Measurements from ENCODE around the gene CNGA4.
"Not testable (repeated sequence)": the region's sequence is repeated elsewhere in the genome, so short reads cannot be mapped to it uniquely, and the experiment has no call there.

Gene CNGA4

GRCh38 chr11:6240139-6240538 lies 1.2 kb downstream of the CNGA4 start:
- Histone ChIP-seq H3K4me3 (ENCODE audit: low read depth in 1 of 5, low read length in 5 of 5) (no peak overlapping the region), H3K27ac (ENCODE audit: low read depth, low read length) (no peak overlapping the region), H3K9me3 (ENCODE audit: control insufficient read depth in 5 of 5, low read length in 5 of 5) (no peaks in the 10 kb centered on the region), H3K4me1 (ENCODE audit: control insufficient read depth in 5 of 5, insufficient read depth in 5 of 5, low read length in 5 of 5) (peaks cover 0 to 7% (median 3%) of the 10 kb centered on the region in 5 donors), H3K27me3 (ENCODE audit: control insufficient read depth in 5 of 5, insufficient read depth in 4 of 5, low read length in 5 of 5) (peaks cover 0 to 3% (median 0%) of the 10 kb centered on the region in 5 donors), H3K36me3 (ENCODE audit: control insufficient read depth in 5 of 5, insufficient read depth in 5 of 5, low read length in 5 of 5) (no peaks in the 10 kb centered on the region), H3K9ac (ENCODE audit: low read length in 5 of 5) (no peak overlapping the region)

- Histone ChIP-seq H3K4me3 (ENCODE audit: low read depth in 1 of 5, low read length in 5 of 5) (no peak overlapping the region), H3K9me3 (ENCODE audit: control insufficient read depth in 5 of 5, low read length in 5 of 5) (no peaks in the 10 kb centered on the region), H3K9ac (ENCODE audit: low read length in 5 of 5) (no peak overlapping the region), H3K4me1 (ENCODE audit: control insufficient read depth in 5 of 5, insufficient read depth in 5 of 5, low read length in 5 of 5) (peaks cover 0 to 4% (median 0%) of the 10 kb centered on the region in 5 donors), H3K36me3 (ENCODE audit: control insufficient read depth in 5 of 5, insufficient read depth in 5 of 5, low read length in 5 of 5) (no peaks in the 10 kb centered on the region), H3K27ac (ENCODE audit: low read depth, low read length) (no peak overlapping the region), H3K27me3 (ENCODE audit: control insufficient read depth in 5 of 5, insufficient read depth in 4 of 5, low read length in 5 of 5) (peaks cover 0 to 3% (median 0%) of the 10 kb centered on the region in 5 donors)
These were observed 1.9 kb downstream of the CNGA4 start for GRCh38 chr11:6240781-6241180.

GRCh38 chr11:6241316-6241715 lies 2.4 kb downstream of the CNGA4 start:
- H3K4me1 ChIP-seq (ENCODE audit: control insufficient read depth in 5 of 5, insufficient read depth in 5 of 5, low read length in 5 of 5) = peaks cover 0 to 4% (median 0%) of the 10 kb centered on the region in 5 donors
- no peak overlapping the region for H3K4me3 ChIP-seq (ENCODE audit: low read depth in 1 of 5, low read length in 5 of 5)
- no peak overlapping the region for H3K27ac ChIP-seq (ENCODE audit: low read depth, low read length)
- no peaks in the 10 kb centered on the region for H3K9me3 ChIP-seq (ENCODE audit: control insufficient read depth in 5 of 5, low read length in 5 of 5)
- no peaks in the 10 kb centered on the region for H3K36me3 ChIP-seq (ENCODE audit: control insufficient read depth in 5 of 5, insufficient read depth in 5 of 5, low read length in 5 of 5)
- no peak overlapping the region for H3K9ac ChIP-seq (ENCODE audit: low read length in 5 of 5)
- peaks cover 0 to 3% (median 0%) of the 10 kb centered on the region in 5 donors for H3K27me3 ChIP-seq (ENCODE audit: control insufficient read depth in 5 of 5, insufficient read depth in 4 of 5, low read length in 5 of 5)

GRCh38 chr11:6245536-6245935 lies 6.6 kb downstream of the CNGA4 start:
- Histone ChIP-seq H3K4me1 (ENCODE audit: control insufficient read depth in 5 of 5, insufficient read depth in 5 of 5, low read length in 5 of 5) (peaks cover 0 to 19% (median 11%) of the 10 kb centered on the region in 5 donors), H3K27ac (ENCODE audit: low read depth, low read length) (no peak overlapping the region), H3K9me3 (ENCODE audit: control insufficient read depth in 5 of 5, low read length in 5 of 5) (no peaks in the 10 kb centered on the region), H3K27me3 (ENCODE audit: control insufficient read depth in 5 of 5, insufficient read depth in 4 of 5, low read length in 5 of 5) (peaks cover 0 to 3% (median 0%) of the 10 kb centered on the region in 5 donors), H3K9ac (ENCODE audit: low read length in 5 of 5) (no peak overlapping the region), H3K4me3 (ENCODE audit: low read depth in 1 of 5, low read length in 5 of 5) (no peak overlapping the region), H3K36me3 (ENCODE audit: control insufficient read depth in 5 of 5, insufficient read depth in 5 of 5, low read length in 5 of 5) (no peaks in the 10 kb centered on the region)

GRCh38 chr11:6248248-6248647 lies 9.4 kb downstream of the CNGA4 start:
- Histone ChIP-seq H3K9me3 (ENCODE audit: control insufficient read depth in 5 of 5, low read length in 5 of 5) (no peaks in the 10 kb centered on the region), H3K27me3 (ENCODE audit: control insufficient read depth in 5 of 5, insufficient read depth in 4 of 5, low read length in 5 of 5) (peaks cover 0 to 3% (median 0%) of the 10 kb centered on the region in 5 donors), H3K4me1 (ENCODE audit: control insufficient read depth in 5 of 5, insufficient read depth in 5 of 5, low read length in 5 of 5) (peaks cover 2 to 34% (median 9%) of the 10 kb centered on the region in 5 donors), H3K4me3 (ENCODE audit: low read depth in 1 of 5, low read length in 5 of 5) (no peak overlapping the region), H3K9ac (ENCODE audit: low read length in 5 of 5) (no peak overlapping the region), H3K27ac (ENCODE audit: low read depth, low read length) (no peak overlapping the region), H3K36me3 (ENCODE audit: control insufficient read depth in 5 of 5, insufficient read depth in 5 of 5, low read length in 5 of 5) (no peaks in the 10 kb centered on the region)

- not testable (repeated sequence) for H3K36me3 ChIP-seq (ENCODE audit: control insufficient read depth in 5 of 5, insufficient read depth in 5 of 5, low read length in 5 of 5); H3K9me3 ChIP-seq (ENCODE audit: control insufficient read depth in 5 of 5, low read length in 5 of 5); H3K27ac ChIP-seq (ENCODE audit: low read depth, low read length); H3K27me3 ChIP-seq (ENCODE audit: control insufficient read depth in 5 of 5, insufficient read depth in 4 of 5, low read length in 5 of 5); H3K9ac ChIP-seq (ENCODE audit: low read length in 5 of 5); H3K4me3 ChIP-seq (ENCODE audit: low read depth in 1 of 5, low read length in 5 of 5)
- H3K4me1 ChIP-seq (ENCODE audit: control insufficient read depth in 5 of 5, insufficient read depth in 5 of 5, low read length in 5 of 5) = peaks cover 2 to 34% (median 9%) of the 10 kb centered on the region in 5 donors
These were observed 10.0 kb downstream of the CNGA4 start for GRCh38 chr11:6248897-6249296.

GRCh38 chr11:6249770-6250555 lies 11.1 kb downstream of the CNGA4 start:
- H3K9me3 ChIP-seq (ENCODE audit: control insufficient read depth in 5 of 5, low read length in 5 of 5) = no peaks in the 10 kb centered on the region
- H3K27ac ChIP-seq (ENCODE audit: low read depth, low read length) = peak overlapping the region; percentile 23
- H3K4me3 ChIP-seq (ENCODE audit: low read depth in 1 of 5, low read length in 5 of 5) = no peak overlapping the region
- no peak overlapping the region for H3K9ac ChIP-seq (ENCODE audit: low read length in 5 of 5)
- H3K27me3 ChIP-seq (ENCODE audit: control insufficient read depth in 5 of 5, insufficient read depth in 4 of 5, low read length in 5 of 5) = peaks cover 0 to 5% (median 0%) of the 10 kb centered on the region in 5 donors
- H3K4me1 ChIP-seq (ENCODE audit: control insufficient read depth in 5 of 5, insufficient read depth in 5 of 5, low read length in 5 of 5) = peaks cover 2 to 34% (median 9%) of the 10 kb centered on the region in 5 donors
- no peaks in the 10 kb centered on the region for H3K36me3 ChIP-seq (ENCODE audit: control insufficient read depth in 5 of 5, insufficient read depth in 5 of 5, low read length in 5 of 5)

- no peaks in the 10 kb centered on the region for H3K9me3 ChIP-seq (ENCODE audit: control insufficient read depth in 5 of 5, low read length in 5 of 5)
- H3K4me1 ChIP-seq (ENCODE audit: control insufficient read depth in 5 of 5, insufficient read depth in 5 of 5, low read length in 5 of 5) = peaks cover 2 to 34% (median 9%) of the 10 kb centered on the region in 5 donors
- no peak overlapping the region for H3K9ac ChIP-seq (ENCODE audit: low read length in 5 of 5)
- H3K27me3 ChIP-seq (ENCODE audit: control insufficient read depth in 5 of 5, insufficient read depth in 4 of 5, low read length in 5 of 5) = peaks cover 0 to 5% (median 0%) of the 10 kb centered on the region in 5 donors
- no peak overlapping the region for H3K4me3 ChIP-seq (ENCODE audit: low read depth in 1 of 5, low read length in 5 of 5)
- H3K27ac ChIP-seq (ENCODE audit: low read depth, low read length) = no peak overlapping the region
- H3K36me3 ChIP-seq (ENCODE audit: control insufficient read depth in 5 of 5, insufficient read depth in 5 of 5, low read length in 5 of 5) = no peaks in the 10 kb centered on the region
These were observed 12.3 kb downstream of the CNGA4 start for GRCh38 chr11:6251120-6251733.

GRCh38 chr11:6251990-6252473 lies 13.1 kb downstream of the CNGA4 start:
- Histone ChIP-seq H3K9me3 (ENCODE audit: control insufficient read depth in 5 of 5, low read length in 5 of 5) (no peaks in the 10 kb centered on the region), H3K4me1 (ENCODE audit: control insufficient read depth in 5 of 5, insufficient read depth in 5 of 5, low read length in 5 of 5) (peaks cover 2 to 34% (median 9%) of the 10 kb centered on the region in 5 donors), H3K4me3 (ENCODE audit: low read depth in 1 of 5, low read length in 5 of 5) (peak overlapping the region in 1 of 5 donors; percentile 29), H3K9ac (ENCODE audit: low read length in 5 of 5) (no peak overlapping the region), H3K27me3 (ENCODE audit: control insufficient read depth in 5 of 5, insufficient read depth in 4 of 5, low read length in 5 of 5) (peaks cover 0 to 7% (median 0%) of the 10 kb centered on the region in 5 donors), H3K36me3 (ENCODE audit: control insufficient read depth in 5 of 5, insufficient read depth in 5 of 5, low read length in 5 of 5) (no peaks in the 10 kb centered on the region), H3K27ac (ENCODE audit: low read depth, low read length) (no peak overlapping the region)

- peaks cover 5 to 18% (median 11%) of the 10 kb centered on the region in 5 donors for H3K27me3 ChIP-seq (ENCODE audit: control insufficient read depth in 5 of 5, insufficient read depth in 4 of 5, low read length in 5 of 5)
- H3K4me1 ChIP-seq (ENCODE audit: control insufficient read depth in 5 of 5, insufficient read depth in 5 of 5, low read length in 5 of 5) = peaks cover 2 to 31% (median 7%) of the 10 kb centered on the region in 5 donors
- no peaks in the 10 kb centered on the region for H3K9me3 ChIP-seq (ENCODE audit: control insufficient read depth in 5 of 5, low read length in 5 of 5)
- H3K36me3 ChIP-seq (ENCODE audit: control insufficient read depth in 5 of 5, insufficient read depth in 5 of 5, low read length in 5 of 5) = no peaks in the 10 kb centered on the region
- no peak overlapping the region for H3K27ac ChIP-seq (ENCODE audit: low read depth, low read length)
- no peak overlapping the region for H3K9ac ChIP-seq (ENCODE audit: low read length in 5 of 5)
- H3K4me3 ChIP-seq (ENCODE audit: low read depth in 1 of 5, low read length in 5 of 5) = no peak overlapping the region
These were observed 14.3 kb downstream of the CNGA4 start for GRCh38 chr11:6253197-6253596.

All from subcutaneous abdominal adipose tissue (tissue), 5 donors.